Memory B cell (primary cell): Measurements from ENCODE around the gene GAL3ST3.
"Not testable (repeated sequence)": the region's sequence is repeated elsewhere in the genome, so short reads cannot be mapped to it uniquely, and the experiment has no call there.

Experiments
- ATAC-seq: fragments of 150-1000 bp; cut with Tn5 transposase; 2 replicates; pipeline ENCODE4 v1.10.0; 2021; ENCODE audit warnings: low read depth, mild to moderate bottlenecking, moderate library complexity
- DNase-seq, 2 donors: peaks; one replicate each; pipeline ENCODE4 v3.0.0; 2022; ENCODE audit warnings: low spot score in 2 of 2
- H3K27ac Mint-ChIP-seq: one replicate; pipeline ENCODE4 v1.8.0; 2022; ENCODE audit warnings: mild to moderate bottlenecking, moderate library complexity, mixed read lengths
- H3K27me3 Mint-ChIP-seq: one replicate; pipeline ENCODE4 v1.8.0; 2022; ENCODE audit warnings: mixed read lengths
- H3K36me3 Mint-ChIP-seq: one replicate; pipeline ENCODE4 v1.8.0; 2022; ENCODE audit warnings: mild to moderate bottlenecking, mixed read lengths
- H3K4me1 Mint-ChIP-seq: one replicate; pipeline ENCODE4 v1.8.0; 2022; ENCODE audit warnings: mixed read lengths
- H3K4me3 Mint-ChIP-seq: one replicate; pipeline ENCODE4 v1.8.0; 2022; ENCODE audit warnings: mild to moderate bottlenecking, moderate library complexity, mixed read lengths
- H3K9me3 Mint-ChIP-seq: one replicate; pipeline ENCODE4 v1.8.0; 2022; ENCODE audit warnings: mixed read lengths

Gene GAL3ST3

GRCh38 chr11:66042996-66043906 is 5.7 kb downstream of the GAL3ST3 start:
- no peaks in the 10 kb centered on the region for H3K9me3 Mint-ChIP-seq

GRCh38 chr11:66042227-66042995 is 6.5 kb downstream of the GAL3ST3 start:
- Mint-ChIP-seq H3K9me3 (no peaks in the 10 kb centered on the region), H3K27ac (no peak overlapping the region), H3K27me3 (no peaks in the 10 kb centered on the region), H3K4me3 (no peak overlapping the region), H3K36me3 (no peaks in the 10 kb centered on the region), H3K4me1 (peaks cover 5% of the 10 kb centered on the region)
- no peak for DNase-seq
- no peak for ATAC-seq

More at GRCh38 chr11:66042996-66043906, 5.7 kb downstream of the GAL3ST3 start:
- DNase-seq (no peak), ATAC-seq (no peak)
- H3K27ac Mint-ChIP-seq = no peak overlapping the region
- peaks cover 5% of the 10 kb centered on the region for H3K4me1 Mint-ChIP-seq
- H3K36me3 Mint-ChIP-seq = no peaks in the 10 kb centered on the region
- H3K4me3 Mint-ChIP-seq = no peak overlapping the region
- H3K27me3 Mint-ChIP-seq = no peaks in the 10 kb centered on the region

- Mint-ChIP-seq H3K4me3 (no peak overlapping the region), H3K27ac (no peak overlapping the region), H3K9me3 (no peaks in the 10 kb centered on the region), H3K4me1 (peaks cover 2% of the 10 kb centered on the region), H3K27me3 (peaks cover 3% of the 10 kb centered on the region), H3K36me3 (no peaks in the 10 kb centered on the region)
- ATAC-seq (no peak), DNase-seq (no peak)
These were observed 9.2 kb downstream of the GAL3ST3 start for GRCh38 chr11:66039765-66040164.

- Mint-ChIP-seq H3K27me3 (peaks cover 5% of the 10 kb centered on the region), H3K4me3 (no peak overlapping the region), H3K27ac (no peak overlapping the region), H3K9me3 (no peaks in the 10 kb centered on the region), H3K36me3 (no peaks in the 10 kb centered on the region), H3K4me1 (no peaks in the 10 kb centered on the region)
- ATAC-seq = no peak
- DNase-seq = no peak
These were observed 11.6 kb downstream of the GAL3ST3 start for GRCh38 chr11:66037327-66037726.

DNA sequence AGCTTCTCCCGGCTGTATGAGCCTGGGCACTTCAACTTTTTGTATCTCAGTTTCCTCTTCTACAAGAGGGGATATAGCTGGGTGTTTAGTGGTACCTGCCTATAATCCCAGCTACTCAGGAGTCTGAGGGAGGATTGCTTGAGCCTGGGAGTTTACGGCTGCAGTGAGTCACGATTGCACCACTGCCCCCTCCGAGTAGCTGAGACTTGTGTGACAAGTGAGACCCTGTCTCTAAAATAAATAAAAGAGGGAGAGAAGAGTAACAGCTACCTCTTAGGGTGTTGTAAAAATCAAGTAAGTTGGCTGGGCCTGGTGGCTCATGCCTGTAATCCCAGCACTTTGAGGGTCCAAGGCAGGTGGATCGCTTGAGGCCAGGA is 12.6 kb downstream of the GAL3ST3 start:
- no peak overlapping the region for H3K27ac Mint-ChIP-seq
- ATAC-seq = no peak
- no peak overlapping the region for H3K4me3 Mint-ChIP-seq
- H3K27me3 Mint-ChIP-seq = peaks cover 5% of the 10 kb centered on the region
- H3K4me1 Mint-ChIP-seq = no peaks in the 10 kb centered on the region
- no peaks in the 10 kb centered on the region for H3K36me3 Mint-ChIP-seq
- H3K9me3 Mint-ChIP-seq = no peaks in the 10 kb centered on the region
- no peak for DNase-seq

DNA sequence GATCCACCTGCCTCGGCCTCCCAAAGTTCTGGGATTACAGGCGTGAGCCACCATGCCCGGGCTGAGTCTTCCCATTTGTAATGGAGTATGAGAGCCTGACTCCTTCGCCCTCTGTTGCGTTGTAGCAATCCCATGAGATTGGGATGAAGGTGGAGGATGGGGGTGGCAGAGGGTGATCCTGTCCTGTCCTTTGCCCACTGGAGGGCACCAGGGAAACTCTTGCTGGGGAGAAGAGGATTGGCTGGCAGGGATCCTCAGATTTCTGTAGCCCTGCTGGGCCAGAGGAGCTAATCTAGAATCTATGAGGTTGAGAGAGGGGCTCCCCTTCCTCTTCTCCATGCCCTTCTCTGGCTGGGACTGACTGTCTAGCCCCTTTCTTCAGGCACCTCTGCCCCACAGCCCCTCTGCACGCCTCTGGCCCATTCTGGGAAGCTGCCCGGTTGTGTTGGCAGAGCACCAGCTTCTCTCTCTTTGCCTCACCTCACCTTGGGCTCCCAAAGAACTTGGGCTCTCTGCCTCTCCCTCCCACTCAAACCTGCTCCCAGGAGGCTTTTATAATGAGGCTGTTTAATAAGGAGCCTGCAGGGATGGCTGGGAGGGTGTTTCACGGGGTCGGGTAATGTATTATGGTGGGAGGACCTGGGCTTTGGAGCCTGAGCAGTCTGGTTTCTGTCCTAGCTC is 13.2 kb downstream of the GAL3ST3 start:
- Mint-ChIP-seq H3K9me3 (no peaks in the 10 kb centered on the region), H3K4me3 (no peak overlapping the region), H3K4me1 (no peaks in the 10 kb centered on the region), H3K27me3 (peaks cover 5% of the 10 kb centered on the region), H3K27ac (no peak overlapping the region), H3K36me3 (no peaks in the 10 kb centered on the region)
- ATAC-seq (no peak), DNase-seq (no peak)

GRCh38 chr11:66032957-66033735 is 15.8 kb downstream of the GAL3ST3 start:
- ATAC-seq (peak; percentile 29), DNase-seq (no peak)
- H3K27ac Mint-ChIP-seq = no peak overlapping the region
- H3K36me3 Mint-ChIP-seq = no peaks in the 10 kb centered on the region
- H3K4me3 Mint-ChIP-seq = no peak overlapping the region
- H3K27me3 Mint-ChIP-seq = peaks cover 5% of the 10 kb centered on the region
- no peaks in the 10 kb centered on the region for H3K4me1 Mint-ChIP-seq
- no peaks in the 10 kb centered on the region for H3K9me3 Mint-ChIP-seq

DNA sequence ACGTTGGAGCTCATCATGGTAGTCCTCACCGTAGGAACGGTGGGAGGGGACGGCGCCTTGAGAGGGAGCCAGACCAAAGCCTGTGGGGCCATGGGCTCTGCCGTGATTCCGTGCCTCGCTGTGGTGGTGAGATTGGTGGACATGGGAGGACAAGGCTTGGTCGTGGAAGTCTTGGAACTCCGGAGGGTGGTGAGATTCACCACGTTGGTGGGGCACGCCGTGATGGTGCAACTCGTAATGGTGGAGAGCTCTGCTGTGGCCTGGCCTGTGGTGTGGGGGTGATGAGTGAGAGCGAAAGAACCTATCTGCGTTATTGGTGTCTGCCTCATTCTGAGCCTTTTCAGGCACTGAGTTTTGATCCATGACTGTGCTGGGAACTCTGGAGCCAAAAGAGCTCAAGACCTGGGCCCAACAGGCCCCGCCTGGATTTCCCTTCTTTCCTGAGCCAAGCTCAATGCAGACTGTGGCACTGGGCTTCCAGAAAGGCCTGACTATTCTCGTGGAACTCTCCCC is 22.9 kb downstream of the GAL3ST3 start, which contains the start of gene CATSPER1:
CATSPER1 (minus strand) TSS at position 463 of the 513 bp plus-strand sequence; CDS start at position 363, 100 bp downstream.
- Mint-ChIP-seq H3K27me3 (peaks cover 6% of the 10 kb centered on the region), H3K27ac (no peak within 1 kb of the TSS), H3K9me3 (no peaks in the 10 kb centered on the region), H3K36me3 (no peaks in the 10 kb centered on the region), H3K4me1 (peaks cover 4% of the 10 kb centered on the region), H3K4me3 (no peak within 1 kb of the TSS)
- no peak for ATAC-seq
- DNase-seq = no peak

- not testable (repeated sequence) for DNase-seq, H3K36me3 Mint-ChIP-seq, H3K27ac Mint-ChIP-seq, ATAC-seq, H3K9me3 Mint-ChIP-seq, H3K4me3 Mint-ChIP-seq, H3K4me1 Mint-ChIP-seq, H3K27me3 Mint-ChIP-seq
These were observed 25.8 kb downstream of the GAL3ST3 start for GRCh38 chr11:66023186-66023440.

DNA sequence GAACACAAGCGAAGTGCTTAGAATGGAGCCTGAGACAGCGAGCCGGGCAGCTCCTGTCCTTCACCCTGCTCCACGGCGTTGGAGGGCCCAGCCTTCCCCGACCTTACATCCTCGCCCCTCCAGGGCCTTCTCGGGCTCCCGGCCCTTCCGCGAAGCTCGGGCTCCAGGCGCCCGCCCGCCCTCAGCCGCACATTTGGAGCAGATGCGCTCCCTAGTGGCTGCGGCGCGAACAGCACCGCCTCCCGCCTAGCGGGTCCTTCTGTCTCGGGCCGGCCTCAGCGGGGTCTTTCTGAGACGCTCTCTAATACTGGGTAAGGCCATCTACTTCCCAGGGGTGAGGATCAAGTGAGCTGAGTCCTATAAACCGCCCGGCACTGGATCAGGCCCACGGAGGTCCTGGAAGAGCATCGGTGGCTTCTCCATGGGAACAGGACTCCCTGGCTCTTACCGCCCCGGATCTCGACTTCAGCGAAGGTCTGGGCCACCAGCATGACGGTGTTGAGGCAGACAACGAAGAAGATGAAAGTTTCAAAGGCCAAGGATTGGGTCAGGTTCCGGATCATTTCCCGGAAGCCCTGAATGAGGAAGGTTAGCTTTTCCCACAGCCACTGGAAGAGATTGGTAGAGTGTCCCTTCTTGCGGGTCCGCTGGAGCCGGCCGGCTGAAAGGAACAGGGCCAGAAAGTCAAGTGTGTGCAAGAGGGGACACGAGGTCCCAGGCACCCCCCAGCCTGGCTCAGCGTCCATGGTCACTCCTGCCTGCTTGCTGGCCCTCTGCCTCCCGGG is 26.4 kb downstream of the GAL3ST3 start:
- peak; percentile 79 to 93 for DNase-seq
- no peaks in the 10 kb centered on the region for H3K9me3 Mint-ChIP-seq
- peak overlapping the region; percentile 39 for H3K4me3 Mint-ChIP-seq
- peak; percentile 93 for ATAC-seq
- peaks cover 8% of the 10 kb centered on the region for H3K4me1 Mint-ChIP-seq
- H3K36me3 Mint-ChIP-seq = no peaks in the 10 kb centered on the region
- H3K27ac Mint-ChIP-seq = no peak overlapping the region
- peaks cover 9% of the 10 kb centered on the region for H3K27me3 Mint-ChIP-seq

DNA sequence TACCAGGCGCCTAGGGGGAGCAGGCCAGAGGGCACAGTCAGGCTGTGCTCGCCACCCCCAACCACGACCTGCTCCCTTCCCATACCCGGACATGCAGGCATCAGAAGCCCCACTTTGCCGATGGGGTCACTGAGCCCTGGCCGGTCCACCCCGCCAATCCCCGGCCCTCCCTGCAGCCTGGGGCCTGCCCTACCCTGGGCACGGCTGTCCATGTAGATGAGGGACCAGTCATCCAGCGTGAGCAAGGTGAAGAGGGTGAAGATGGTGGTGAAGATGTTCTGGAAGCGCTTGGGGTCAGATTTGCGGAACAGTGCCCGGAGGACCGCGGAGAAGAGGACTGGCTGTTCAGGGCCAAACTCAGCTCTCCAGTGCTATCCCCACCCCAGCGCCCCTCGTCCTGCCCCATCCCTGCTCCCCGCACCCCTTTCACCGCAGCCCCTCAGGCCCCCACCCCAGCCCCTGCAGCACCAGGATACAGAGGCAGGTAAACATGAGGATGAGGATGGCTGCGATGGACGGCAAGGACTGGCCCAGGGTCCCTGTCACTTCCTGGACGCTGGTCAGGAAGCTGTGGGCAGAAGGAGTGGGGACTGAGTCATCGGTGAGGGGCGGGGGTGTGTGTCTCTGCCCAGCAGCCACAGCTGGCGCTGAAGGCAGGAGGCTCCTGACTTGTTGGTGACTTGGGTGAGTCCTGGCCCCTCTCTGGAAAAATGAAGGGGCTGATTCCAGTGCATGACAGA is 28.2 kb downstream of the GAL3ST3 start:
- peaks cover 9% of the 10 kb centered on the region for H3K27me3 Mint-ChIP-seq
- DNase-seq (no peak), ATAC-seq (no peak)
- no peak overlapping the region for H3K4me3 Mint-ChIP-seq
- H3K4me1 Mint-ChIP-seq = peaks cover 10% of the 10 kb centered on the region
- H3K27ac Mint-ChIP-seq = no peak overlapping the region
- H3K36me3 Mint-ChIP-seq = no peaks in the 10 kb centered on the region
- no peaks in the 10 kb centered on the region for H3K9me3 Mint-ChIP-seq

DNA sequence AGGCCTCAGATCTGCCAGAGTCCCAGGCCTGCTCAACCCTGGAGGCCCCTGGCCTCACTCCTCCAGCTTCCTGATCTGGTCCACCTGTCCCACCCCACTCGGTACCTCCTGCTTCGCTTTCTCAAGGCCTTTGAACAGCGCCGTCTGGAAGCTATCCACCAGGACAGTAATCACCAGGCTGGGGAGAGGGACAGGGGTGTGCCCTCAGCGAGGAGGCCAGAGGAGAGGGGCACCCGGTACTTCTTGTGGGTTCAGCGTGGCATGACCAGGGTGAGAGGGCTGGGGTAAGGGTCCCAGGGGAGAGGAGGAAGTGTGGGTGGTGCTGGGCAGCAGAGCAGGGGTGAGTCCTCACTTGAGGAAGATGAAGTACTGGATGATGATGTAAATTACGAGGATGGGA is 28.7 kb downstream of the GAL3ST3 start:
- Mint-ChIP-seq H3K4me3 (no peak overlapping the region), H3K36me3 (no peaks in the 10 kb centered on the region), H3K27ac (no peak overlapping the region), H3K9me3 (no peaks in the 10 kb centered on the region), H3K4me1 (peaks cover 10% of the 10 kb centered on the region), H3K27me3 (peaks cover 9% of the 10 kb centered on the region)
- ATAC-seq (no peak), DNase-seq (no peak)
